ENCODE results near the gene OR2AT4.
"Not testable (repeated sequence)": the region's sequence is repeated elsewhere in the genome, so short reads cannot be mapped to it uniquely, and the experiment has no call there.

OR2AT4 gene

GRCh38 chr11:75068559-75068958, 28.1 kb downstream of the OR2AT4 start:
- DNase-seq (ENCODE audit: low read depth), result no peak

GRCh38 chr11:75066061-75066460, 30.6 kb downstream of the OR2AT4 start:
- DNase-seq (ENCODE audit: low read depth), result no peak

GRCh38 chr11:75063741-75064314, 32.8 kb downstream of the OR2AT4 start:
- DNase-seq (ENCODE audit: low read depth), result no peak

- no peak for DNase-seq (ENCODE audit: low read depth)
Measured at GRCh38 chr11:75059299-75059698, 37.4 kb downstream of the OR2AT4 start.

GRCh38 chr11:75056814-75057213, 39.9 kb downstream of the OR2AT4 start:
- DNase-seq (ENCODE audit: low read depth), result no peak

GRCh38 chr11:75055511-75055910, 41.2 kb downstream of the OR2AT4 start:
- no peak for DNase-seq (ENCODE audit: low read depth)

GRCh38 chr11:75052457-75052856, 44.2 kb downstream of the OR2AT4 start:
- DNase-seq (ENCODE audit: low read depth), result no peak

- no peak for DNase-seq (ENCODE audit: low read depth)
Measured at GRCh38 chr11:75051043-75051442, 45.6 kb downstream of the OR2AT4 start.

- DNase-seq (ENCODE audit: low read depth), result no peak
Measured at GRCh38 chr11:75050516-75050915, 46.2 kb downstream of the OR2AT4 start.

- not testable (repeated sequence) for DNase-seq (ENCODE audit: low read depth)
Measured at GRCh38 chr11:75049501-75050266, 47.0 kb downstream of the OR2AT4 start.

GRCh38 chr11:75047191-75047590, 49.5 kb downstream of the OR2AT4 start:
- no peak for DNase-seq (ENCODE audit: low read depth)

GRCh38 chr11:75046668-75047067, 50.0 kb downstream of the OR2AT4 start:
- not testable (repeated sequence) for DNase-seq (ENCODE audit: low read depth)

- DNase-seq (ENCODE audit: low read depth), result not testable (repeated sequence)
Measured at GRCh38 chr11:75044381-75045170, 52.1 kb downstream of the OR2AT4 start.

- DNase-seq (ENCODE audit: low read depth), result not testable (repeated sequence)
Measured at GRCh38 chr11:75041821-75042220, 54.9 kb downstream of the OR2AT4 start.

GRCh38 chr11:75041263-75041662, 55.4 kb downstream of the OR2AT4 start:
- no peak for DNase-seq (ENCODE audit: low read depth)

GRCh38 chr11:75040167-75040770, 56.4 kb downstream of the OR2AT4 start:
- no peak for DNase-seq (ENCODE audit: low read depth)

GRCh38 chr11:75035911-75036565, 60.6 kb downstream of the OR2AT4 start:
- DNase-seq (ENCODE audit: low read depth), result no peak

- DNase-seq (ENCODE audit: low read depth), result no peak
Measured at GRCh38 chr11:75035256-75035655, 61.4 kb downstream of the OR2AT4 start.

- no peak for DNase-seq (ENCODE audit: low read depth)
Measured at GRCh38 chr11:75033916-75034315, 62.8 kb downstream of the OR2AT4 start.

GRCh38 chr11:75032550-75032935, 64.1 kb downstream of the OR2AT4 start:
- DNase-seq (ENCODE audit: low read depth), result no peak

- no peak for DNase-seq (ENCODE audit: low read depth)
Measured at GRCh38 chr11:75031771-75032549, 64.7 kb downstream of the OR2AT4 start.
